Neural progenitor cell (in vitro differentiated cells): ENCODE results near the gene CEP290. TPM values are rescaled to one million over a fixed set of nuclear protein-coding genes. Genes with fewer than 3 reads are reported as not detected.

Experiments
- DNase-seq: peaks from one replicate; pipeline ENCODE4 v3.0.0-alpha.2; 2016; ENCODE audit warnings: low spot score
- H2AFZ ChIP-seq: fragments of 200-600 bp; sonication (generic); replicated peaks from 2 replicates; pipeline ENCODE4 v1.6.1; 2016; ENCODE audit warnings: antibody characterized with exemption
- H3F3A ChIP-seq: fragments of 200-600 bp; sonication (generic); 2 replicates; pipeline ENCODE4 v1.6.1; 2016; ENCODE audit warnings: antibody characterized with exemption, low read depth
- H3K27ac ChIP-seq: fragments of 200-600 bp; sonication (generic); 2 replicates; pipeline ENCODE4 v1.5.1; 2016; ENCODE audit warnings: mild to moderate bottlenecking
- H3K27me3 ChIP-seq: fragments of 200-600 bp; sonication (generic); 2 replicates; pipeline ENCODE4 v1.6.1; 2016; ENCODE audit warnings: mild to moderate bottlenecking, moderate library complexity
- H3K36me3 ChIP-seq: fragments of 200-600 bp; sonication (generic); 2 replicates; pipeline ENCODE4 v1.5.1; 2016
- H3K4me1 ChIP-seq: fragments of 200-600 bp; sonication (generic); 2 replicates; pipeline ENCODE4 v1.6.1; 2016; ENCODE audit warnings: mixed run types
- H3K4me2 ChIP-seq: fragments of 200-600 bp; sonication (generic); 2 replicates; pipeline ENCODE4 v1.6.1; 2016
- H3K4me3 ChIP-seq: fragments of 200-600 bp; sonication (generic); 2 replicates; pipeline ENCODE4 v1.5.1; 2016
- H3K79me2 ChIP-seq: fragments of 200-600 bp; sonication (generic); 2 replicates; pipeline ENCODE4 v1.6.1; 2016; ENCODE audit warnings: low read depth
- H3K9ac ChIP-seq: fragments of 200-600 bp; sonication (generic); 2 replicates; pipeline ENCODE4 v1.6.1; 2016
- H3K9me3 ChIP-seq: fragments of 200-600 bp; sonication (generic); 2 replicates; pipeline ENCODE4 v1.5.1; 2016; ENCODE audit warnings: low read depth
- H4K20me1 ChIP-seq: fragments of 200-600 bp; sonication (generic); 2 replicates; pipeline ENCODE4 v1.6.1; 2016; ENCODE audit warnings: low read depth
- H3K27ac Mint-ChIP-seq: 3 replicates; pipeline ENCODE4 v1.8.0; 2021; ENCODE audit warnings: mixed read lengths
- H3K27me3 Mint-ChIP-seq: 2 replicates; pipeline ENCODE4 v1.8.0; 2022; ENCODE audit warnings: low read depth, mild to moderate bottlenecking, inconsistent platforms, moderate library complexity, mixed read lengths; ENCODE audit not compliant: insufficient read depth
- H3K36me3 Mint-ChIP-seq: 3 replicates; pipeline ENCODE4 v1.8.0; 2021; ENCODE audit warnings: mixed read lengths
- H3K4me1 Mint-ChIP-seq: 3 replicates; pipeline ENCODE4 v1.8.0; 2021; ENCODE audit warnings: mixed read lengths
- H3K4me3 Mint-ChIP-seq: 3 replicates; pipeline ENCODE4 v1.8.0; 2021; ENCODE audit warnings: mild to moderate bottlenecking, moderate library complexity, mixed read lengths
- H3K9me3 Mint-ChIP-seq: 3 replicates; pipeline ENCODE4 v1.8.0; 2020; ENCODE audit warnings: mixed read lengths
- EZH2 ChIP-seq: fragments of 200-600 bp; sonication (generic); IDR thresholded peaks from 2 replicates; pipeline ENCODE4 v1.6.1; 2017; ENCODE audit warnings: antibody characterized with exemption, mild to moderate bottlenecking, moderate library complexity
- EZH2phosphoT487 ChIP-seq: fragments of 200-600 bp; sonication (generic); IDR thresholded peaks from 2 replicates; pipeline ENCODE4 v1.6.1; 2017; ENCODE audit warnings: antibody characterized with exemption
- total RNA-seq: library from RNA; depleted of rRNA; stranded (reverse); fragments of >200 nt; gene quantifications from 2 replicates; pipeline ENCODE4 v1.2.3, GENCODE V29; 2015; ENCODE audit warnings: low replicate concordance
- TF ChIP-seq, protein P1 (sequence below): fragments of 200-600 bp; sonication (generic); IDR thresholded peaks from 2 replicates; pipeline ENCODE4 v1.5.1; 2017; ENCODE audit warnings: antibody characterized with exemption, mild to moderate bottlenecking

The CEP290 gene
- total RNA-seq, 1 donor from 2014 or later, result 32.1 TPM

DNA sequence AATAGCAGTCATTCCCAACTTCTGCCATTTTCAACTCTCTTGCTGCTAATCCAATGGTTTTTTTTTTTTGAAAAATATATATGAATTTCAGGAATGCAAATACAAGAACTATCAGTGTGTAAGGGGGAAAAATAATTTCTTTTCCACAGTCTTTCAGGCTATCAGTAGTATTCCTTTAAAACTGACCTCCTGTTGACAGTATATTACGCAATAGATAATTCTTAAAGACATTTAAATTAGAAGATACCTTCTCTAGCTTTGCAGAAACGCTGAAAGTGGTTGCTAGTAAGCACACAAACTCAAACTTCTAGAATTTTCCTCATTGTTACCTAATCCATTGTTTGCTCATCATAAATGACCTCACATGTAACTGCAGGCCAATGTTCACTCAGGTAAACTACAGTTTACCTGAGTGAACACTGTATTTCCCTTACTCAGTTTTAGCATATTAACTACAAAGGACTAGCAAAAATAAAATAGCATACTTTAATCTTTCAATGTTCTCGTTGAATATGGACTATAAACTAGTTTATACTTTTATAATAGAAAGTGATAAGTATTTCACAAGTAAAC lies 112.7 kb downstream of the CEP290 start, which contains the start of gene C12orf50:
TSS of gene C12orf50 (minus strand) at position 309 of the 573 bp plus-strand sequence. CDS start 2,439 bp downstream, outside the sequence.
- Mint-ChIP-seq H3K27ac (no peak within 1 kb of the TSS), H3K4me3 (no peak within 1 kb of the TSS), H3K9me3 (peaks cover 8% of the 10 kb centered on the region), H3K36me3 (no peaks in the 10 kb centered on the region), H3K4me1 (no peaks in the 10 kb centered on the region), H3K27me3 (peaks cover 5% of the 10 kb centered on the region)
- H3K4me2 ChIP-seq, result no peak within 1 kb of the TSS
- no peaks in the 10 kb centered on the region for H3K36me3 ChIP-seq
- no peaks in the 10 kb centered on the region for H4K20me1 ChIP-seq
- H3K27ac ChIP-seq, result no peak within 1 kb of the TSS
- DNase-seq, result no peak
- no peaks in the 10 kb centered on the region for H3K4me1 ChIP-seq
- H3K79me2 ChIP-seq, result no peaks in the 10 kb centered on the region
- no peaks in the 10 kb centered on the region for H3K9me3 ChIP-seq
- H3K4me3 ChIP-seq, result no peak within 1 kb of the TSS
- no peak within 1 kb of the TSS for H2AFZ ChIP-seq
- TF ChIP-seq, protein P1, sequence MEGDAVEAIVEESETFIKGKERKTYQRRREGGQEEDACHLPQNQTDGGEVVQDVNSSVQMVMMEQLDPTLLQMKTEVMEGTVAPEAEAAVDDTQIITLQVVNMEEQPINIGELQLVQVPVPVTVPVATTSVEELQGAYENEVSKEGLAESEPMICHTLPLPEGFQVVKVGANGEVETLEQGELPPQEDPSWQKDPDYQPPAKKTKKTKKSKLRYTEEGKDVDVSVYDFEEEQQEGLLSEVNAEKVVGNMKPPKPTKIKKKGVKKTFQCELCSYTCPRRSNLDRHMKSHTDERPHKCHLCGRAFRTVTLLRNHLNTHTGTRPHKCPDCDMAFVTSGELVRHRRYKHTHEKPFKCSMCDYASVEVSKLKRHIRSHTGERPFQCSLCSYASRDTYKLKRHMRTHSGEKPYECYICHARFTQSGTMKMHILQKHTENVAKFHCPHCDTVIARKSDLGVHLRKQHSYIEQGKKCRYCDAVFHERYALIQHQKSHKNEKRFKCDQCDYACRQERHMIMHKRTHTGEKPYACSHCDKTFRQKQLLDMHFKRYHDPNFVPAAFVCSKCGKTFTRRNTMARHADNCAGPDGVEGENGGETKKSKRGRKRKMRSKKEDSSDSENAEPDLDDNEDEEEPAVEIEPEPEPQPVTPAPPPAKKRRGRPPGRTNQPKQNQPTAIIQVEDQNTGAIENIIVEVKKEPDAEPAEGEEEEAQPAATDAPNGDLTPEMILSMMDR, result no peak
- no peak for TF ChIP-seq EZH2
- no peak for TF ChIP-seq EZH2phosphoT487
- H3K27me3 ChIP-seq, result no peaks in the 10 kb centered on the region
- no peaks in the 10 kb centered on the region for H3F3A ChIP-seq
- no peak within 1 kb of the TSS for H3K9ac ChIP-seq

DNA sequence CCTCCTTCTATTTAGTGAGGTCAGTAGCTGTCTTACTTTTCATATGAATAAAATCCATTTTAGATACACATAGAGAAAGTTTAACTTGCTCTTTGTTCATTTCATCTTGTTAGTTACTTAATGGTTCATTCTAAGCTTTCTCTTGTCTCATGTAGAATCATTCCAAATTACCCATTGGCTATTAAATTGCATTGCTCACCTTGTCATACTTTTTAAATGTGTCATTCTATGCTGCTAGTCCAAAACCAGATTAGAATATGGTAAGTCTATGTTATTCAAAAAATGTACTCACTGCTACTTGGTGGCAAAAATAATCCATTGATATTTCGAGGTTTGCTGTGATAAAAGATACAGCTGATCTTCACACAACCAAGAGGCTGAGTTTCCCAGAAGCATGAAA lies 115.7 kb downstream of the CEP290 start:
- Mint-ChIP-seq H3K4me1 (no peaks in the 10 kb centered on the region), H3K4me3 (no peak overlapping the region), H3K36me3 (no peaks in the 10 kb centered on the region), H3K9me3 (no peaks in the 10 kb centered on the region), H3K27ac (no peak overlapping the region), H3K27me3 (no peaks in the 10 kb centered on the region)
- no peak for TF ChIP-seq EZH2
- H2AFZ ChIP-seq, result no peak overlapping the region
- no peak overlapping the region for H3K27ac ChIP-seq
- no peaks in the 10 kb centered on the region for H3K27me3 ChIP-seq
- no peak overlapping the region for H3K4me2 ChIP-seq
- no peaks in the 10 kb centered on the region for H3K79me2 ChIP-seq
- H3K4me1 ChIP-seq, result no peaks in the 10 kb centered on the region
- no peak overlapping the region for H3K4me3 ChIP-seq
- H3F3A ChIP-seq, result no peaks in the 10 kb centered on the region
- H3K9me3 ChIP-seq, result no peaks in the 10 kb centered on the region
- H3K36me3 ChIP-seq, result no peaks in the 10 kb centered on the region
- no peak overlapping the region for H3K9ac ChIP-seq
- DNase-seq, result no peak
- no peaks in the 10 kb centered on the region for H4K20me1 ChIP-seq

DNA sequence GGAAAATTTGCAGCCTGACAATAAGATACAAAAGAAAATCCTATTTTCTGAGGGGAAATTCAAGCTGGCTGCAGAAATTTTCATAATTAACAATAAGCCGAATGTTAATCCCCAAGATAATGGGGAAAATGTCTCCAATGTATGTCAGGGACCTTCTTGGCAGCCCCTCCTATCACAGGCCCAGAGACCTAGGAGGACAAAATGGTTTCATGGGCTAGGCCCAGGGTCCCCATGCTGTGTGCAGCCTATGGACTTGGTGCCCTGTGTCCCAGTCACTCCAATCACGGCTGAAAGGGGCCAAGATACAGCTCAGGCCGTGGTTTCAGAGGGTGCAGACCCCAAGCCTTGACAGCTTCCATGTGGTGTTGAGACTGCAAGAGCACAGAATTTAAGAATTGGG lies 123.9 kb downstream of the CEP290 start:
- H3F3A ChIP-seq, result no peaks in the 10 kb centered on the region
- no peaks in the 10 kb centered on the region for H3K9me3 ChIP-seq
- TF ChIP-seq EZH2 (no peak), EZH2phosphoT487 (no peak)
- TF ChIP-seq, protein P1, result no peak
- peaks cover 22% of the 10 kb centered on the region for H3K9me3 Mint-ChIP-seq
- no peak overlapping the region for H3K27ac ChIP-seq
- no peak overlapping the region for H3K27ac Mint-ChIP-seq
- H3K27me3 Mint-ChIP-seq, result no peaks in the 10 kb centered on the region
- DNase-seq, result no peak
- H3K4me1 Mint-ChIP-seq, result no peaks in the 10 kb centered on the region
- no peak overlapping the region for H2AFZ ChIP-seq
- H3K27me3 ChIP-seq, result no peaks in the 10 kb centered on the region
- no peaks in the 10 kb centered on the region for H3K4me1 ChIP-seq
- H3K4me2 ChIP-seq, result no peak overlapping the region
- no peaks in the 10 kb centered on the region for H3K36me3 Mint-ChIP-seq
- no peaks in the 10 kb centered on the region for H3K36me3 ChIP-seq
- H3K4me3 ChIP-seq, result no peak overlapping the region
- H3K4me3 Mint-ChIP-seq, result no peak overlapping the region
- no peaks in the 10 kb centered on the region for H4K20me1 ChIP-seq
- no peak overlapping the region for H3K9ac ChIP-seq
- no peaks in the 10 kb centered on the region for H3K79me2 ChIP-seq

DNA sequence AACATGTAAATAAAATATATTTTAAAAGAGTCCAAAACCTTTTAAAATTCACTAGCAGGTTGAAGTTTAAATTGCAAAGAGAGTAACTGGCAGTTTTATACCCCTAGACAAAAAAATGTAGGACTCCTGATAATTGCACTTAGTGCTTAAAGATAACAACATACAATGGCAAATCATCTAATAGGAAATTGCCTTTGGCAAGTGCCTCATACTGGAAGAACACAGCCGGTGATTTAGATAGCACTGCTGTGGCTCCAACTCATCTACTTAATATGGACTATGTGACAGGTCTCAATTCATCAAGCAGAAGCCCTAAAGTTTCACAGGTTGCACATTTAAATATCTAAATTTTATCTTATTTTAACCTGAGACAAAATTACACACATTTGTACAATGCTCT lies 126.1 kb downstream of the CEP290 start:
- no peaks in the 10 kb centered on the region for H3K79me2 ChIP-seq
- H3K4me3 ChIP-seq, result no peak overlapping the region
- TF ChIP-seq EZH2, result no peak
- TF ChIP-seq EZH2phosphoT487, result no peak
- TF ChIP-seq, protein P1, result no peak
- Mint-ChIP-seq H3K9me3 (peaks cover 22% of the 10 kb centered on the region), H3K4me3 (no peak overlapping the region), H3K36me3 (no peaks in the 10 kb centered on the region), H3K27ac (no peak overlapping the region), H3K27me3 (no peaks in the 10 kb centered on the region), H3K4me1 (no peaks in the 10 kb centered on the region)
- no peaks in the 10 kb centered on the region for H3F3A ChIP-seq
- no peak for DNase-seq
- H3K27ac ChIP-seq, result no peak overlapping the region
- H3K9ac ChIP-seq, result no peak overlapping the region
- H3K4me1 ChIP-seq, result no peaks in the 10 kb centered on the region
- no peaks in the 10 kb centered on the region for H3K27me3 ChIP-seq
- H3K36me3 ChIP-seq, result no peaks in the 10 kb centered on the region
- H4K20me1 ChIP-seq, result no peaks in the 10 kb centered on the region
- H3K4me2 ChIP-seq, result no peak overlapping the region
- H3K9me3 ChIP-seq, result no peaks in the 10 kb centered on the region
- no peak overlapping the region for H2AFZ ChIP-seq
